ENCODE data around the gene PNPLA3. TPM values are rescaled to one million over a fixed set of nuclear protein-coding genes. Genes with fewer than 3 reads are reported as not detected.
A peak's percentile ranks its signal among the peaks of the same experiment; 100 is the strongest.

Gene PNPLA3
- total RNA-seq, 1 experiment from 2014 or later: 0.36 TPM

GRCh38 chr22:43882122-43882767, 41.4 kb upstream of the PNPLA3 start:
- Histone ChIP-seq H3K4me1 (ENCODE audit: insufficient read depth, low read length) (no peaks in the 10 kb centered on the region), H3K9ac (ENCODE audit: low read length) (no peak overlapping the region), H3K4me2 (ENCODE audit: low read length) (no peak overlapping the region), H3K9me3 (ENCODE audit: low read length) (no peaks in the 10 kb centered on the region), H4K20me1 (ENCODE audit: low read length) (no peaks in the 10 kb centered on the region), H2AFZ (ENCODE audit: low read length) (no peak overlapping the region), H3F3A (ENCODE audit: low read length, unreplicated experiment) (no peaks in the 10 kb centered on the region), H3K27ac (ENCODE audit: low read length) (no peak overlapping the region), H3K27me3 (ENCODE audit: low read length) (no peaks in the 10 kb centered on the region), H3K79me2 (ENCODE audit: low read length) (no peaks in the 10 kb centered on the region), H3K36me3 (ENCODE audit: low read depth, low read length) (no peaks in the 10 kb centered on the region), H3K4me3 (ENCODE audit: low read length) (no peak overlapping the region), H3K9me2 (replicated peaks; ENCODE audit: low read length) (no peaks in the 10 kb centered on the region)
- no peak for TF ChIP-seq EZH2 (IDR thresholded peaks at IDR 0.05; ENCODE audit: low read length, unreplicated experiment)
- TF ChIP-seq CTCF (conservative IDR thresholded peaks at IDR 0.05; ENCODE audit: low read depth, low read length): no peak
- TF ChIP-seq EZH2phosphoT487 (IDR thresholded peaks at IDR 0.05; ENCODE audit: borderline replicate concordance, low read length): no peak
- ATAC-seq (no peak), DNase-seq (no peak)
- CTCF ChIA-PET: interaction anchor here (1.0 to 1.1 kb wide), 2 partner anchors 56 to 64 kb away, joined by 6 to 10 read pairs; no protein-coding TSS in a partner anchor
- POLR2A ChIA-PET (ENCODE audit: unreplicated experiment): no interaction called here
- no TSS peak for BruUV-seq (replicated peaks)
- intact Hi-C loops (cut with micrococcal nuclease): no loop called here

GRCh38 chr22:43883012-43883661, 40.5 kb upstream of the PNPLA3 start:
- Histone ChIP-seq H3K27ac (ENCODE audit: low read length) (no peak overlapping the region), H3K9me3 (ENCODE audit: low read length) (no peaks in the 10 kb centered on the region), H3K27me3 (ENCODE audit: low read length) (no peaks in the 10 kb centered on the region), H3K4me3 (ENCODE audit: low read length) (no peak overlapping the region), H3F3A (ENCODE audit: low read length, unreplicated experiment) (no peaks in the 10 kb centered on the region), H3K9me2 (replicated peaks; ENCODE audit: low read length) (no peaks in the 10 kb centered on the region), H3K79me2 (ENCODE audit: low read length) (no peaks in the 10 kb centered on the region), H3K36me3 (ENCODE audit: low read depth, low read length) (no peaks in the 10 kb centered on the region), H4K20me1 (ENCODE audit: low read length) (no peaks in the 10 kb centered on the region), H3K4me1 (ENCODE audit: insufficient read depth, low read length) (no peaks in the 10 kb centered on the region), H3K4me2 (ENCODE audit: low read length) (no peak overlapping the region), H2AFZ (ENCODE audit: low read length) (no peak overlapping the region), H3K9ac (ENCODE audit: low read length) (no peak overlapping the region)
- ChIA-PET POLR2A (ENCODE audit: unreplicated experiment) (no interaction called here), CTCF (interaction anchor here (0.7 to 1.1 kb wide), 5 partner anchors 14 to 63 kb away, joined by 3 to 10 read pairs (median 6); no protein-coding TSS in a partner anchor)
- no TSS peak for BruUV-seq (replicated peaks)
- ATAC-seq: peak; percentile 94
- TF ChIP-seq EZH2phosphoT487 (IDR thresholded peaks at IDR 0.05; ENCODE audit: borderline replicate concordance, low read length) (no peak), CTCF (conservative IDR thresholded peaks at IDR 0.05; ENCODE audit: low read depth, low read length) (peak; percentile 73)
- intact Hi-C loops (cut with micrococcal nuclease): no loop called here
- DNase-seq: peak; percentile 80
